HepG2 (cell line): ENCODE data around the gene SQOR. TPM values are rescaled to one million over a fixed set of nuclear protein-coding genes. Genes with fewer than 3 reads are reported as not detected.

Experiments used
- MED8 ChIP-seq: sonication (generic); formaldehyde crosslinking; IDR thresholded peaks from 2 replicates; pipeline ENCODE4 v1.8.1; 2023; ENCODE audit warnings: mild to moderate bottlenecking, missing genetic modification reagents; ENCODE audit not compliant: insufficient replicate concordance
- MEIS1 ChIP-seq: sonication (generic); formaldehyde crosslinking; IDR thresholded peaks from 2 replicates; pipeline ENCODE4 v1.9.0; 2021; ENCODE audit warnings: mild to moderate bottlenecking, missing genetic modification reagents, moderate library complexity, borderline replicate concordance
- MTA3 ChIP-seq: sonication (generic); formaldehyde crosslinking; IDR thresholded peaks from 2 replicates; pipeline ENCODE4 v1.4.0; 2020; ENCODE audit warnings: missing genetic modification reagents
- MZF1 ChIP-seq: sonication (generic); formaldehyde crosslinking; IDR thresholded peaks from 2 replicates; pipeline ENCODE4 v1.8.1; 2023; ENCODE audit warnings: mild to moderate bottlenecking, missing genetic modification reagents, borderline replicate concordance
- TRIM24 ChIP-seq: sonication (generic); formaldehyde crosslinking; IDR thresholded peaks from 2 replicates; pipeline ENCODE4 v1.8.0; 2022; ENCODE audit warnings: mild to moderate bottlenecking, missing genetic modification reagents
- ZBTB1 ChIP-seq: sonication (generic); formaldehyde crosslinking; IDR thresholded peaks from 2 replicates; pipeline ENCODE4 v1.4.0; 2020; ENCODE audit warnings: missing genetic modification reagents, borderline replicate concordance
- ZNF720 ChIP-seq: sonication (generic); formaldehyde crosslinking; IDR thresholded peaks from 2 replicates; pipeline ENCODE4 v1.4.0; 2020; ENCODE audit warnings: missing genetic modification reagents
- ZNF850 ChIP-seq: sonication (generic); formaldehyde crosslinking; conservative IDR thresholded peaks from 2 replicates; pipeline ENCODE4 v1.9.0; 2021; ENCODE audit warnings: mild to moderate bottlenecking, missing genetic modification reagents
- polyA plus RNA-seq, 8 experiments: library from polyadenylated mRNA; depleted of rRNA in 3 of 8; stranded (reverse) in 7 of 8; unstranded in 1 of 8; fragments of >200 nt; fragmentation: Illumina TruSeq in 4 of 8; extraction: Trizol in 4 of 8; gene quantifications; 2 replicates each; pipeline versions ENCODE4 v1.2.1 to v1.2.3, GENCODE V29; 2011 to 2016; ENCODE audit warnings: low read depth in 4 of 8, missing spikeins in 1 of 8, mixed read lengths in 1 of 8; ENCODE audit not compliant: insufficient read depth in 1 of 8
- total RNA-seq, 5 experiments: library from RNA; depleted of rRNA; stranded (reverse); fragments of >200 nt; fragmentation: Illumina TruSeq; extraction: Trizol; gene quantifications; 2 replicates each; pipeline ENCODE4 v1.2.3, GENCODE V29; 2016; ENCODE audit warnings: low read depth in 1 of 5
- TF ChIP-seq, protein P1 (sequence below): sonication (generic); formaldehyde crosslinking; IDR thresholded peaks from 2 replicates; pipeline ENCODE4 v1.5.0; 2020; ENCODE audit warnings: mild to moderate bottlenecking, missing genetic modification reagents, borderline replicate concordance
- TF ChIP-seq, protein P2 (sequence below): fragments of 450-650 bp; IDR thresholded peaks from 2 replicates; pipeline ENCODE4 v1.6.1; 2017; ENCODE audit warnings: mild to moderate bottlenecking
- TF ChIP-seq, protein P3 (sequence below): sonication (generic); formaldehyde crosslinking; conservative IDR thresholded peaks from 2 replicates; pipeline ENCODE4 v1.8.0; 2022; ENCODE audit warnings: missing genetic modification reagents
- TF ChIP-seq, protein P4 (sequence below): sonication (generic); formaldehyde crosslinking; IDR thresholded peaks from 2 replicates; pipeline ENCODE4 v1.5.0; 2020; ENCODE audit warnings: mild to moderate bottlenecking, missing genetic modification reagents

Gene SQOR
- total and polyA plus RNA-seq, 2 of the 13 experiments (the other 11 are each of a cell fraction or from before 2014, with no cell fraction given) = 19.3 to 19.4 TPM

DNA sequence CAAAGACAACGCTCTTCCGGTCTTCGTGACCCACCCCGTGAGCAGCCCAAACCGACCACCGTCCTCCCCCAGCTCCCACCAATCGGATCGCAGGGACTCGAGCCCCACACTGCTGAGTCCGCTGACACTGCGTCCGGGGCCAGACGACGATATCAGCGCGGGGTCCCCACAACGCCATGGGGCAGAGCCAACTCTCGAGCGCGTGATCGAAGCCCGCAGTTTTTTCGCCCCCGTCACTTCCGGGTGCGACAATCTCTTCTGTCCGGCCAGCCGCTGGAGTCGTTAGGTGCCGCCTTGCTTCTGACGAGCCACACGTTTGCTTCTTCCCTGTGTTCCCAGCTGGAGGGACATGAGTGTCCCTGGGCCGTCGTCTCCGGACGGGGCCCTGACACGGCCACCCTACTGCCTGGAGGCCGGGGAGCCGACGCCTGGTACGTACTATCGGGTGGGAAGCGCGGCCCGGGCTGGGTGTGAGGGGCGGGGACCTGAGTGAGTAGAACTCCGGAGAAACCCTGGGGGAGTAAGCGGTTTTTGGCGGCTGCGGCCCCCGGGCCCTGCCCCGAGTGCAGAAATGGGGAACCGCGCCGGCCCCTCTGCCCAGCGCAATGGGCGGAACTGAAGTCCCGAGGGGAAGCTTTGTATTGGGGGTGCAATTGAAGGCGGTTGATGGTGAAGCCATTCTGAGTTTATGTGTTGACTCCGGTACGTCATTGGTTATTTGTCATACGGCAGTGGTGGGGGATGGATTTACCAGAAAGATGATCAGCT, 47.5 kb upstream of the SQOR start, which contains the start of gene BLOC1S6 (continued):
- TF ChIP-seq, protein P1, sequence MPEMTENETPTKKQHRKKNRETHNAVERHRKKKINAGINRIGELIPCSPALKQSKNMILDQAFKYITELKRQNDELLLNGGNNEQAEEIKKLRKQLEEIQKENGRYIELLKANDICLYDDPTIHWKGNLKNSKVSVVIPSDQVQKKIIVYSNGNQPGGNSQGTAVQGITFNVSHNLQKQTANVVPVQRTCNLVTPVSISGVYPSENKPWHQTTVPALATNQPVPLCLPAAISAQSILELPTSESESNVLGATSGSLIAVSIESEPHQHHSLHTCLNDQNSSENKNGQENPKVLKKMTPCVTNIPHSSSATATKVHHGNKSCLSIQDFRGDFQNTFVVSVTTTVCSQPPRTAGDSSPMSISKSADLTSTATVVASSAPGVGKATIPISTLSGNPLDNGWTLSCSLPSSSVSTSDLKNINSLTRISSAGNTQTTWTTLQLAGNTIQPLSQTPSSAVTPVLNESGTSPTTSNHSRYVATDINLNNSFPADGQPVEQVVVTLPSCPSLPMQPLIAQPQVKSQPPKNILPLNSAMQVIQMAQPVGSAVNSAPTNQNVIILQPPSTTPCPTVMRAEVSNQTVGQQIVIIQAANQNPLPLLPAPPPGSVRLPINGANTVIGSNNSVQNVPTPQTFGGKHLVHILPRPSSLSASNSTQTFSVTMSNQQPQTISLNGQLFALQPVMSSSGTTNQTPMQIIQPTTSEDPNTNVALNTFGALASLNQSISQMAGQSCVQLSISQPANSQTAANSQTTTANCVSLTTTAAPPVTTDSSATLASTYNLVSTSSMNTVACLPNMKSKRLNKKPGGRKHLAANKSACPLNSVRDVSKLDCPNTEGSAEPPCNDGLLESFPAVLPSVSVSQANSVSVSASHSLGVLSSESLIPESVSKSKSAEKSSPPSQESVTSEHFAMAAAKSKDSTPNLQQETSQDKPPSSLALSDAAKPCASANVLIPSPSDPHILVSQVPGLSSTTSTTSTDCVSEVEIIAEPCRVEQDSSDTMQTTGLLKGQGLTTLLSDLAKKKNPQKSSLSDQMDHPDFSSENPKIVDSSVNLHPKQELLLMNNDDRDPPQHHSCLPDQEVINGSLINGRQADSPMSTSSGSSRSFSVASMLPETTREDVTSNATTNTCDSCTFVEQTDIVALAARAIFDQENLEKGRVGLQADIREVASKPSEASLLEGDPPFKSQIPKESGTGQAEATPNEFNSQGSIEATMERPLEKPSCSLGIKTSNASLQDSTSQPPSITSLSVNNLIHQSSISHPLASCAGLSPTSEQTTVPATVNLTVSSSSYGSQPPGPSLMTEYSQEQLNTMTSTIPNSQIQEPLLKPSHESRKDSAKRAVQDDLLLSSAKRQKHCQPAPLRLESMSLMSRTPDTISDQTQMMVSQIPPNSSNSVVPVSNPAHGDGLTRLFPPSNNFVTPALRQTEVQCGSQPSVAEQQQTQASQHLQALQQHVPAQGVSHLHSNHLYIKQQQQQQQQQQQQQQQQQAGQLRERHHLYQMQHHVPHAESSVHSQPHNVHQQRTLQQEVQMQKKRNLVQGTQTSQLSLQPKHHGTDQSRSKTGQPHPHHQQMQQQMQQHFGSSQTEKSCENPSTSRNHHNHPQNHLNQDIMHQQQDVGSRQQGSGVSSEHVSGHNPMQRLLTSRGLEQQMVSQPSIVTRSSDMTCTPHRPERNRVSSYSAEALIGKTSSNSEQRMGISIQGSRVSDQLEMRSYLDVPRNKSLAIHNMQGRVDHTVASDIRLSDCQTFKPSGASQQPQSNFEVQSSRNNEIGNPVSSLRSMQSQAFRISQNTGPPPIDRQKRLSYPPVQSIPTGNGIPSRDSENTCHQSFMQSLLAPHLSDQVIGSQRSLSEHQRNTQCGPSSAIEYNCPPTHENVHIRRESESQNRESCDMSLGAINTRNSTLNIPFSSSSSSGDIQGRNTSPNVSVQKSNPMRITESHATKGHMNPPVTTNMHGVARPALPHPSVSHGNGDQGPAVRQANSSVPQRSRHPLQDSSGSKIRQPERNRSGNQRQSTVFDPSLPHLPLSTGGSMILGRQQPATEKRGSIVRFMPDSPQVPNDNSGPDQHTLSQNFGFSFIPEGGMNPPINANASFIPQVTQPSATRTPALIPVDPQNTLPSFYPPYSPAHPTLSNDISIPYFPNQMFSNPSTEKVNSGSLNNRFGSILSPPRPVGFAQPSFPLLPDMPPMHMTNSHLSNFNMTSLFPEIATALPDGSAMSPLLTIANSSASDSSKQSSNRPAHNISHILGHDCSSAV = no peak
- TF ChIP-seq MED8 (CRISPR knock-in tag) (peak; percentile 69), ZNF850 (0 out of 2 replicates have a peak, but pooled peaks have one; percentile 20), ZNF720 (CRISPR knock-in tag) (0 out of 2 replicates have a peak, but pooled peaks have one; percentile 68), MZF1 (CRISPR knock-in tag) (no peak), ZBTB1 (CRISPR knock-in tag) (no peak), MTA3 (CRISPR knock-in tag) (no peak), TRIM24 (CRISPR knock-in tag) (no peak), MEIS1 (CRISPR knock-in tag) (no peak)
- TF ChIP-seq, protein P2, sequence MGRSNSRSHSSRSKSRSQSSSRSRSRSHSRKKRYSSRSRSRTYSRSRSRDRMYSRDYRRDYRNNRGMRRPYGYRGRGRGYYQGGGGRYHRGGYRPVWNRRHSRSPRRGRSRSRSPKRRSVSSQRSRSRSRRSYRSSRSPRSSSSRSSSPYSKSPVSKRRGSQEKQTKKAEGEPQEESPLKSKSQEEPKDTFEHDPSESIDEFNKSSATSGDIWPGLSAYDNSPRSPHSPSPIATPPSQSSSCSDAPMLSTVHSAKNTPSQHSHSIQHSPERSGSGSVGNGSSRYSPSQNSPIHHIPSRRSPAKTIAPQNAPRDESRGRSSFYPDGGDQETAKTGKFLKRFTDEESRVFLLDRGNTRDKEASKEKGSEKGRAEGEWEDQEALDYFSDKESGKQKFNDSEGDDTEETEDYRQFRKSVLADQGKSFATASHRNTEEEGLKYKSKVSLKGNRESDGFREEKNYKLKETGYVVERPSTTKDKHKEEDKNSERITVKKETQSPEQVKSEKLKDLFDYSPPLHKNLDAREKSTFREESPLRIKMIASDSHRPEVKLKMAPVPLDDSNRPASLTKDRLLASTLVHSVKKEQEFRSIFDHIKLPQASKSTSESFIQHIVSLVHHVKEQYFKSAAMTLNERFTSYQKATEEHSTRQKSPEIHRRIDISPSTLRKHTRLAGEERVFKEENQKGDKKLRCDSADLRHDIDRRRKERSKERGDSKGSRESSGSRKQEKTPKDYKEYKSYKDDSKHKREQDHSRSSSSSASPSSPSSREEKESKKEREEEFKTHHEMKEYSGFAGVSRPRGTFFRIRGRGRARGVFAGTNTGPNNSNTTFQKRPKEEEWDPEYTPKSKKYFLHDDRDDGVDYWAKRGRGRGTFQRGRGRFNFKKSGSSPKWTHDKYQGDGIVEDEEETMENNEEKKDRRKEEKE = no peak
- TF ChIP-seq, protein P3, sequence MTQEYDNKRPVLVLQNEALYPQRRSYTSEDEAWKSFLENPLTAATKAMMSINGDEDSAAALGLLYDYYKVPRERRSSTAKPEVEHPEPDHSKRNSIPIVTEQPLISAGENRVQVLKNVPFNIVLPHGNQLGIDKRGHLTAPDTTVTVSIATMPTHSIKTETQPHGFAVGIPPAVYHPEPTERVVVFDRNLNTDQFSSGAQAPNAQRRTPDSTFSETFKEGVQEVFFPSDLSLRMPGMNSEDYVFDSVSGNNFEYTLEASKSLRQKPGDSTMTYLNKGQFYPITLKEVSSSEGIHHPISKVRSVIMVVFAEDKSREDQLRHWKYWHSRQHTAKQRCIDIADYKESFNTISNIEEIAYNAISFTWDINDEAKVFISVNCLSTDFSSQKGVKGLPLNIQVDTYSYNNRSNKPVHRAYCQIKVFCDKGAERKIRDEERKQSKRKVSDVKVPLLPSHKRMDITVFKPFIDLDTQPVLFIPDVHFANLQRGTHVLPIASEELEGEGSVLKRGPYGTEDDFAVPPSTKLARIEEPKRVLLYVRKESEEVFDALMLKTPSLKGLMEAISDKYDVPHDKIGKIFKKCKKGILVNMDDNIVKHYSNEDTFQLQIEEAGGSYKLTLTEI (CRISPR knock-in tag) = no peak
- TF ChIP-seq, protein P4, sequence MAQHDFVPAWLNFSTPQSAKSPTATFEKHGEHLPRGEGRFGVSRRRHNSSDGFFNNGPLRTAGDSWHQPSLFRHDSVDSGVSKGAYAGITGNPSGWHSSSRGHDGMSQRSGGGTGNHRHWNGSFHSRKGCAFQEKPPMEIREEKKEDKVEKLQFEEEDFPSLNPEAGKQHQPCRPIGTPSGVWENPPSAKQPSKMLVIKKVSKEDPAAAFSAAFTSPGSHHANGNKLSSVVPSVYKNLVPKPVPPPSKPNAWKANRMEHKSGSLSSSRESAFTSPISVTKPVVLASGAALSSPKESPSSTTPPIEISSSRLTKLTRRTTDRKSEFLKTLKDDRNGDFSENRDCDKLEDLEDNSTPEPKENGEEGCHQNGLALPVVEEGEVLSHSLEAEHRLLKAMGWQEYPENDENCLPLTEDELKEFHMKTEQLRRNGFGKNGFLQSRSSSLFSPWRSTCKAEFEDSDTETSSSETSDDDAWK (CRISPR knock-in tag) = no peak
